GM12878 (cell line): ENCODE results near the gene SLC38A9. TPM values are rescaled to one million over a fixed set of nuclear protein-coding genes. Genes with fewer than 3 reads are reported as not detected.

Source experiments
- ATAC-seq: fragments of 200-7000 bp; cut with Tn5 transposase; 3 replicates; pipeline ENCODE4 v1.9.1; 2020; ENCODE audit warnings: mild to moderate bottlenecking, moderate library complexity
- BruUV-seq: library from RNA; stranded (reverse); fragments of 400-500 nt; replicated peaks from 2 replicates; lab custom pipeline; 2021; lab: Mats Ljungman, UMichigan
- CTCF ChIA-PET: fragments of 300-600 bp; sonication (Branson Sonifier 250); formaldehyde crosslinking; extraction: SDS; loops from one replicate; lab custom pipeline; 2021; ENCODE audit warnings: inconsistent platforms; lab: Yijun Ruan, JAX
- POLR2A ChIA-PET: fragments of 350-600 bp; formaldehyde crosslinking; extraction: SDS; loops from one replicate; lab custom pipeline; 2021; ENCODE audit warnings: inconsistent platforms; lab: Charles Lee
- RAD21 ChIA-PET: fragments of 300-600 bp; sonication (Branson Sonifier 250); formaldehyde crosslinking; loops from one replicate; lab custom pipeline; 2023; ENCODE audit warnings: antibody characterized with exemption; ENCODE audit not compliant: unreplicated experiment; lab: Charles Lee
- SMC1A ChIA-PET: fragments of 300-600 bp; sonication (Branson Sonifier 250); formaldehyde crosslinking; loops from one replicate; lab custom pipeline; 2023; ENCODE audit not compliant: unreplicated experiment, uncharacterized antibody; lab: Charles Lee
- DNase-seq: peaks from one replicate; pipeline ENCODE4 v3.0.0-alpha.2; 2011; ENCODE audit warnings: low read depth, low spot score
- FAIRE-seq: peaks from 3 replicates; lab custom pipeline; 2011; peaks lifted over from hg19 to GRCh38; lab: Jason Lieb, UNC
- H2AFZ ChIP-seq: 2 replicates; pipeline ENCODE4 v1.6.0; 2011; ENCODE audit warnings: low read depth, low read length, control low read depth; ENCODE audit not compliant: control insufficient read depth
- H3K27ac ChIP-seq: 2 replicates; pipeline ENCODE4 v1.5.1; 2011; ENCODE audit warnings: control low read depth; ENCODE audit not compliant: control insufficient read depth, insufficient read depth
- H3K27me3 ChIP-seq, 2 experiments: replicated peaks in 1 of 2; 2 replicates each; pipeline versions ENCODE4 v1.6.0 to v1.6.1; 2011; ENCODE audit warnings: low read length in 1 of 2; ENCODE audit not compliant: control insufficient read depth in 2 of 2, insufficient read depth in 2 of 2
- H3K36me3 ChIP-seq, 2 experiments: 2 replicates each; pipeline ENCODE4 v1.5.1; 2011; ENCODE audit warnings: low read length in 1 of 2; ENCODE audit not compliant: control insufficient read depth in 2 of 2, insufficient read depth in 2 of 2
- H3K4me1 ChIP-seq: 2 replicates; pipeline ENCODE4 v1.6.1; 2011; ENCODE audit warnings: mild to moderate bottlenecking, low read length, moderate library complexity, mixed read lengths; ENCODE audit not compliant: control insufficient read depth, insufficient read depth
- H3K4me2 ChIP-seq: 2 replicates; pipeline ENCODE4 v1.6.0; 2011; ENCODE audit warnings: control low read depth; ENCODE audit not compliant: control insufficient read depth, insufficient read depth
- H3K4me3 ChIP-seq: fragments of 200-600 bp; sonication (generic); 2 replicates; pipeline ENCODE4 v1.5.1; 2016
- H3K79me2 ChIP-seq: 2 replicates; pipeline ENCODE4 v1.6.0; 2011; ENCODE audit warnings: low read length; ENCODE audit not compliant: control insufficient read depth, insufficient read depth
- H3K9ac ChIP-seq: 2 replicates; pipeline ENCODE4 v1.8.0; 2011; ENCODE audit warnings: low read length, control low read depth, mixed read lengths; ENCODE audit not compliant: control insufficient read depth, insufficient read depth
- H3K9me3 ChIP-seq: replicated peaks from 3 replicates; pipeline ENCODE4 v1.5.1; 2011; ENCODE audit warnings: mild to moderate bottlenecking, low read length; ENCODE audit not compliant: control insufficient read depth, insufficient read depth
- H4K20me1 ChIP-seq: 2 replicates; pipeline ENCODE4 v1.6.0; 2011; ENCODE audit not compliant: control insufficient read depth, insufficient read depth
- CREB1 ChIP-seq: IDR thresholded peaks from 2 replicates; pipeline ENCODE4 v1.6.1; 2012; ENCODE audit warnings: low read depth, mild to moderate bottlenecking, inconsistent platforms
- HDAC6 ChIP-seq: fragments of 200-600 bp; sonication (generic); IDR thresholded peaks from one replicate; pipeline ENCODE4 v1.8.0; 2017; ENCODE audit warnings: antibody characterized with exemption; ENCODE audit not compliant: unreplicated experiment
- NBN ChIP-seq: fragments of 450-650 bp; IDR thresholded peaks from 2 replicates; pipeline ENCODE4 v1.6.1; 2016
- NR2C1 ChIP-seq: fragments of 450-650 bp; IDR thresholded peaks from 2 replicates; pipeline ENCODE4 v1.6.1; 2017; ENCODE audit warnings: antibody characterized with exemption, mild to moderate bottlenecking, moderate library complexity
- POLR2A ChIP-seq: IDR thresholded peaks from 2 replicates; pipeline ENCODE4 v1.6.1; 2011; ENCODE audit warnings: low read depth, mild to moderate bottlenecking, low read length
- SIN3A ChIP-seq: IDR thresholded peaks from 2 replicates; pipeline ENCODE4 v1.6.1; 2012; ENCODE audit warnings: low read depth, low read length, improper control_type of control experiment
- SMAD1 ChIP-seq: fragments of 450-650 bp; IDR thresholded peaks from 2 replicates; pipeline ENCODE4 v1.6.1; 2018; ENCODE audit warnings: mild to moderate bottlenecking, low read depth; ENCODE audit not compliant: partially characterized antibody
- ZNF24 ChIP-seq: fragments of 450-650 bp; IDR thresholded peaks from 2 replicates; pipeline ENCODE4 v1.6.1; 2017; ENCODE audit warnings: antibody characterized with exemption, mild to moderate bottlenecking
- WGBS: methylation state at CpG from one replicate; pipeline ENCODE4 v1.1.6; 2016; ENCODE audit warnings: low lambda C conversion rate; ENCODE audit not compliant: insufficient replicate concordance, insufficient coverage; ENCODE audit errors: missing lambda C conversion rate; 5-methylcytosine and 5-hydroxymethylcytosine counted together
- in situ Hi-C: fragments of 300-500 bp; cut with MboI; formaldehyde crosslinking; loops from 9 replicates; pipeline ENCODE4 v1.14.3; 2018; ENCODE audit warnings: mixed read lengths
- intact Hi-C: fragments of 100-400 bp; cut with micrococcal nuclease; formaldehyde crosslinking; loops from one replicate; pipeline ENCODE4 v1.14.2; 2022; ENCODE audit not compliant: unreplicated experiment
- polyA plus RNA-seq, 11 experiments: library from polyadenylated mRNA; depleted of rRNA in 4 of 11; unstranded in 6 of 11; stranded (reverse) in 5 of 11; fragments of >200 nt; fragmentation: Nextera tagmentation in 4 of 11; fragmentation: Illumina TruSeq in 1 of 11; extraction: Ambion mirVana in 4 of 11; extraction: Trizol in 1 of 11; gene quantifications; 1 replicate in 1 of 11; 2 replicates in 10 of 11; pipeline versions ENCODE4 v1.2.1 to v1.2.3, GENCODE V29; 2011 to 2016; ENCODE audit warnings: inconsistent platforms in 2 of 11, missing spikeins in 2 of 11, low read depth in 1 of 11
- total RNA-seq, 4 experiments: library from RNA; depleted of rRNA in 3 of 4; stranded (reverse); fragments of >200 nt in 3 of 4; fragmentation: Illumina TruSeq in 1 of 4; extraction: Trizol in 1 of 4; gene quantifications; 2 replicates each; pipeline versions ENCODE4 v1.2.1 to v1.2.3, GENCODE V29; 2013 to 2021
- TF ChIP-seq, protein P1 (sequence below): fragments of 450-650 bp; IDR thresholded peaks from 2 replicates; pipeline ENCODE4 v1.6.1; 2017; ENCODE audit warnings: mild to moderate bottlenecking
- TF ChIP-seq, protein P2 (sequence below): fragments of 450-650 bp; IDR thresholded peaks from 2 replicates; pipeline ENCODE4 v1.6.1; 2017; ENCODE audit warnings: borderline replicate concordance
- TF ChIP-seq, protein P3 (sequence below): IDR thresholded peaks from 2 replicates; pipeline ENCODE4 v1.6.1; 2011; ENCODE audit warnings: borderline replicate concordance, low read depth, mild to moderate bottlenecking, moderate library complexity, mixed read lengths, low read length; ENCODE audit not compliant: insufficient read depth; ENCODE audit errors: extremely low read length
- TF ChIP-seq, protein P4 (sequence below): fragments of 450-650 bp; IDR thresholded peaks from 2 replicates; pipeline ENCODE4 v1.6.1; 2016; ENCODE audit warnings: mild to moderate bottlenecking
- TF ChIP-seq, protein P5 (sequence below): fragments of 450-650 bp; IDR thresholded peaks from 2 replicates; pipeline ENCODE4 v1.6.1; 2017; ENCODE audit warnings: mild to moderate bottlenecking, low read depth, inconsistent platforms; ENCODE audit not compliant: poor library complexity, severe bottlenecking

The SLC38A9 gene
- total and polyA plus RNA-seq, 10 of the 15 experiments (the other 5 are each of a cell fraction or from before 2014, with no cell fraction given), result 8.5 to 35.1 (median 23.0) TPM

DNA sequence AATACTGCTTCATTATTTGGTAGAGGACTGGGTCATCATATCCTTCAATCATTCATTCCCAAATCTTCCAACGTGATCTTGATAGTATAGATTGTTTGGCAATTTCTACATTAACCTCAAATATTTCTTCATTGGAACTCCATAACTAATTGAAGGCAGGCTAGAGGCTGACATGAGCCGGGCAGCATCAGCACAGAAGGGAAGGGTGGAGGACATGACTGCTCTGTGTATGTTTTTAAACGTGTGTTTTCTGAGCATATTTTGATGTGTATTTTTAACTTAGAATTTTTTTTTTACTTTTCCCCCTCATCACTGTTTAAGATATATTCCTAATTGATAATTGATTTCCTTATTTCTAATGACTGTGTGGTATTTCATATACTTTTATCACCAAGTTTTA, 38.4 kb upstream of the SLC38A9 start:
- no peak overlapping the region for H3K9ac ChIP-seq
- intact Hi-C loops (no loop called here), in situ Hi-C loops (no loop called here)
- FAIRE-seq (no peak), DNase-seq (no peak), ATAC-seq (no peak)
- CTCF ChIA-PET, result no interaction called here
- H3K4me1 ChIP-seq, result no peaks in the 10 kb centered on the region
- TF ChIP-seq SIN3A (no peak), ZNF24 (no peak), POLR2A (no peak), CREB1 (no peak), NBN (no peak), NR2C1 (no peak), HDAC6 (no peak), SMAD1 (no peak)
- TF ChIP-seq, protein P1, sequence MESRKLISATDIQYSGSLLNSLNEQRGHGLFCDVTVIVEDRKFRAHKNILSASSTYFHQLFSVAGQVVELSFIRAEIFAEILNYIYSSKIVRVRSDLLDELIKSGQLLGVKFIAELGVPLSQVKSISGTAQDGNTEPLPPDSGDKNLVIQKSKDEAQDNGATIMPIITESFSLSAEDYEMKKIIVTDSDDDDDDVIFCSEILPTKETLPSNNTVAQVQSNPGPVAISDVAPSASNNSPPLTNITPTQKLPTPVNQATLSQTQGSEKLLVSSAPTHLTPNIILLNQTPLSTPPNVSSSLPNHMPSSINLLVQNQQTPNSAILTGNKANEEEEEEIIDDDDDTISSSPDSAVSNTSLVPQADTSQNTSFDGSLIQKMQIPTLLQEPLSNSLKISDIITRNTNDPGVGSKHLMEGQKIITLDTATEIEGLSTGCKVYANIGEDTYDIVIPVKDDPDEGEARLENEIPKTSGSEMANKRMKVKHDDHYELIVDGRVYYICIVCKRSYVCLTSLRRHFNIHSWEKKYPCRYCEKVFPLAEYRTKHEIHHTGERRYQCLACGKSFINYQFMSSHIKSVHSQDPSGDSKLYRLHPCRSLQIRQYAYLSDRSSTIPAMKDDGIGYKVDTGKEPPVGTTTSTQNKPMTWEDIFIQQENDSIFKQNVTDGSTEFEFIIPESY, result no peak
- TF ChIP-seq, protein P2, sequence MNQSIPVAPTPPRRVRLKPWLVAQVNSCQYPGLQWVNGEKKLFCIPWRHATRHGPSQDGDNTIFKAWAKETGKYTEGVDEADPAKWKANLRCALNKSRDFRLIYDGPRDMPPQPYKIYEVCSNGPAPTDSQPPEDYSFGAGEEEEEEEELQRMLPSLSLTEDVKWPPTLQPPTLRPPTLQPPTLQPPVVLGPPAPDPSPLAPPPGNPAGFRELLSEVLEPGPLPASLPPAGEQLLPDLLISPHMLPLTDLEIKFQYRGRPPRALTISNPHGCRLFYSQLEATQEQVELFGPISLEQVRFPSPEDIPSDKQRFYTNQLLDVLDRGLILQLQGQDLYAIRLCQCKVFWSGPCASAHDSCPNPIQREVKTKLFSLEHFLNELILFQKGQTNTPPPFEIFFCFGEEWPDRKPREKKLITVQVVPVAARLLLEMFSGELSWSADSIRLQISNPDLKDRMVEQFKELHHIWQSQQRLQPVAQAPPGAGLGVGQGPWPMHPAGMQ, result no peak
- TF ChIP-seq, protein P3, sequence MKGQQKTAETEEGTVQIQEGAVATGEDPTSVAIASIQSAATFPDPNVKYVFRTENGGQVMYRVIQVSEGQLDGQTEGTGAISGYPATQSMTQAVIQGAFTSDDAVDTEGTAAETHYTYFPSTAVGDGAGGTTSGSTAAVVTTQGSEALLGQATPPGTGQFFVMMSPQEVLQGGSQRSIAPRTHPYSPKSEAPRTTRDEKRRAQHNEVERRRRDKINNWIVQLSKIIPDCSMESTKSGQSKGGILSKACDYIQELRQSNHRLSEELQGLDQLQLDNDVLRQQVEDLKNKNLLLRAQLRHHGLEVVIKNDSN, result no peak
- TF ChIP-seq, protein P4, sequence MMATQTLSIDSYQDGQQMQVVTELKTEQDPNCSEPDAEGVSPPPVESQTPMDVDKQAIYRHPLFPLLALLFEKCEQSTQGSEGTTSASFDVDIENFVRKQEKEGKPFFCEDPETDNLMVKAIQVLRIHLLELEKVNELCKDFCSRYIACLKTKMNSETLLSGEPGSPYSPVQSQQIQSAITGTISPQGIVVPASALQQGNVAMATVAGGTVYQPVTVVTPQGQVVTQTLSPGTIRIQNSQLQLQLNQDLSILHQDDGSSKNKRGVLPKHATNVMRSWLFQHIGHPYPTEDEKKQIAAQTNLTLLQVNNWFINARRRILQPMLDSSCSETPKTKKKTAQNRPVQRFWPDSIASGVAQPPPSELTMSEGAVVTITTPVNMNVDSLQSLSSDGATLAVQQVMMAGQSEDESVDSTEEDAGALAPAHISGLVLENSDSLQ, result no peak
- TF ChIP-seq, protein P5, sequence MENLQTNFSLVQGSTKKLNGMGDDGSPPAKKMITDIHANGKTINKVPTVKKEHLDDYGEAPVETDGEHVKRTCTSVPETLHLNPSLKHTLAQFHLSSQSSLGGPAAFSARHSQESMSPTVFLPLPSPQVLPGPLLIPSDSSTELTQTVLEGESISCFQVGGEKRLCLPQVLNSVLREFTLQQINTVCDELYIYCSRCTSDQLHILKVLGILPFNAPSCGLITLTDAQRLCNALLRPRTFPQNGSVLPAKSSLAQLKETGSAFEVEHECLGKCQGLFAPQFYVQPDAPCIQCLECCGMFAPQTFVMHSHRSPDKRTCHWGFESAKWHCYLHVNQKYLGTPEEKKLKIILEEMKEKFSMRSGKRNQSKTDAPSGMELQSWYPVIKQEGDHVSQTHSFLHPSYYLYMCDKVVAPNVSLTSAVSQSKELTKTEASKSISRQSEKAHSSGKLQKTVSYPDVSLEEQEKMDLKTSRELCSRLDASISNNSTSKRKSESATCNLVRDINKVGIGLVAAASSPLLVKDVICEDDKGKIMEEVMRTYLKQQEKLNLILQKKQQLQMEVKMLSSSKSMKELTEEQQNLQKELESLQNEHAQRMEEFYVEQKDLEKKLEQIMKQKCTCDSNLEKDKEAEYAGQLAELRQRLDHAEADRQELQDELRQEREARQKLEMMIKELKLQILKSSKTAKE, result no peak
- H3K36me3 ChIP-seq, result no peaks in the 10 kb centered on the region
- H3K79me2 ChIP-seq, result no peaks in the 10 kb centered on the region
- H3K9me3 ChIP-seq, result no peaks in the 10 kb centered on the region
- H3K4me2 ChIP-seq, result no peak overlapping the region
- no peak overlapping the region for H3K4me3 ChIP-seq
- RAD21 ChIA-PET, result interaction anchor here (1.1 kb wide), 1 partner anchor 22 kb away, joined by 3 read pairs; no protein-coding TSS in a partner anchor
- H4K20me1 ChIP-seq, result no peaks in the 10 kb centered on the region
- BruUV-seq, result no TSS peak
- no peak overlapping the region for H2AFZ ChIP-seq
- H3K27ac ChIP-seq, result no peak overlapping the region
- SMC1A ChIA-PET, result interaction anchor here (1.5 kb wide), 1 partner anchor 20 kb away, joined by 5 read pairs; no protein-coding TSS in a partner anchor
- no peaks in the 10 kb centered on the region for H3K27me3 ChIP-seq
- POLR2A ChIA-PET, result interaction anchor here (0.5 kb wide), 1 partner anchor 8 kb away, joined by 7 read pairs; no protein-coding TSS in a partner anchor
- WGBS, result 31% methylated on average over 3 of the region's 3 CpGs
